Esophagus muscularis mucosa (tissue), 3 donors: Measurements from ENCODE around the gene KDM7A.

Experiments used
- CTCF ChIP-seq, 3 experiments: fragments of 200-600 bp in 2 of 3; fragments of 450-650 bp in 1 of 3; sonication (generic) in 2 of 3; IDR thresholded peaks; one replicate each; pipeline ENCODE4 v1.5.1; 2017 to 2019; ENCODE audit warnings: antibody characterized with exemption in 3 of 3, mild to moderate bottlenecking in 2 of 3, moderate library complexity in 1 of 3
- EP300 ChIP-seq: sonication (generic); formaldehyde crosslinking; IDR thresholded peaks from one replicate; pipeline ENCODE4 v1.6.1; 2017; ENCODE audit warnings: antibody characterized with exemption

DNA sequence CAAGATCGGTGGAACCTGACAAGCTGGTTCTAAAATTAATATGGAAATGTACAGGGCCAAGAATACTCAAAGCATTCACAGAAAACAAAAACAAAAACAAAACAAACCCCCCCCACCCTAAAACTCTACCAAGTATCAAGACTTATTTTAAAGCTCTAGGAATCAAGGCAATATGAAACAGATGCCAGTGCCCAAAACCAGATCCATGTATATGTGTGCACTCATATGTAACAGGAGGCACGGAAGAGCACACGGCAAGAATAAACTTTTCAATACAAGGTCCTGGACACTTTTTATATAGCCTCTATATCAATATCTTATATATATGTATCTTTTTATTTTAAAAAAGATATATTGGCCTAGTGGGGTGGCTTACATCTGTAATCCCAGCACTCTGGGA, 35.5 kb downstream of the KDM7A start:
- TF ChIP-seq CTCF (IDR thresholded peaks at IDR 0.05) (no peak), EP300 (no peak)
